Lower leg skin (tissue), 3 donors: ENCODE results near the gene KLHDC9.

ENCODE experiments used
- POLR2A ChIP-seq, 2 donors: fragments of 450-650 bp; IDR thresholded peaks; one replicate each; pipeline ENCODE4 v1.6.1; 2016 to 2017; ENCODE audit warnings: antibody characterized with exemption in 2 of 2, mild to moderate bottlenecking in 1 of 2, moderate library complexity in 1 of 2
- TF ChIP-seq, protein P1 (sequence below), 3 donors: fragments of 450-650 bp; IDR thresholded peaks; one replicate each; pipeline ENCODE4 v1.5.1; 2016; ENCODE audit warnings: antibody characterized with exemption in 3 of 3, mild to moderate bottlenecking in 3 of 3, moderate library complexity in 2 of 3

DNA sequence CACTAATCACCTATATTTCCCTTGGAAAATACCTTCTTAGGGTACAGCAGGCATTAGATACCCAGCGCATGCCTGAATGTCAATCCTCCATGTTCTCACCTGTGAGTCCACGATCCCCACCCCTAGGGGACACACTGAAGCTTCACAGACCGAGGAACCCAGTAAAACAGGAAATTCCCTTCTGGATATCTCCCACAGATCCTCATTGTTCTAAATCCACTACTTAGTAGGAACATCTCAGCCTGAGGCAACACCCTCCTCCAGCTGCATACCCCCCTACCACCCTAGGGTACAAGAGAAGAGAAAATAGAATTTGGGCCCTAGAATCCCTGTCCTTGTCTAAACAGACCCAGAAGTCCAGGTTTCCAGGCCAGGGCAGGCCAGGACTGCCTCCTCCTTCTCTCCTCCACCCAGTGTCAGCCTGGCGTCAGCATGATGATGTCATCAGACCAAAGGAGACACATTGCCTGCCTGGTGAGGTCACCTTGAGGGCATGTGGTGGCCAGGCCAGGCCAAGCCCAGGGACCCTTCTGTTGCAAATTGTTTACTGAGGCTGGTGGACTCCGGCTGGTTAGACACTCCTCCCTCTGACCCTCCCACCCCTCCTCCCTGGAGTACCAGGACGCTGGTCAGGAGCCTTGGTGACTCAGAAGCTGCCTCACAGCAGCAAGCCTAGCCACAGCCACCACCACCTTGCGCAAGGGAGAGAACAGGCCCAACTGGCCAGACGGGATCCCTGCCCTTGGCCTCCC, 15.0 kb upstream of the KLHDC9 start:
- TF ChIP-seq, protein P1, sequence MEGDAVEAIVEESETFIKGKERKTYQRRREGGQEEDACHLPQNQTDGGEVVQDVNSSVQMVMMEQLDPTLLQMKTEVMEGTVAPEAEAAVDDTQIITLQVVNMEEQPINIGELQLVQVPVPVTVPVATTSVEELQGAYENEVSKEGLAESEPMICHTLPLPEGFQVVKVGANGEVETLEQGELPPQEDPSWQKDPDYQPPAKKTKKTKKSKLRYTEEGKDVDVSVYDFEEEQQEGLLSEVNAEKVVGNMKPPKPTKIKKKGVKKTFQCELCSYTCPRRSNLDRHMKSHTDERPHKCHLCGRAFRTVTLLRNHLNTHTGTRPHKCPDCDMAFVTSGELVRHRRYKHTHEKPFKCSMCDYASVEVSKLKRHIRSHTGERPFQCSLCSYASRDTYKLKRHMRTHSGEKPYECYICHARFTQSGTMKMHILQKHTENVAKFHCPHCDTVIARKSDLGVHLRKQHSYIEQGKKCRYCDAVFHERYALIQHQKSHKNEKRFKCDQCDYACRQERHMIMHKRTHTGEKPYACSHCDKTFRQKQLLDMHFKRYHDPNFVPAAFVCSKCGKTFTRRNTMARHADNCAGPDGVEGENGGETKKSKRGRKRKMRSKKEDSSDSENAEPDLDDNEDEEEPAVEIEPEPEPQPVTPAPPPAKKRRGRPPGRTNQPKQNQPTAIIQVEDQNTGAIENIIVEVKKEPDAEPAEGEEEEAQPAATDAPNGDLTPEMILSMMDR (IDR thresholded peaks at IDR 0.05) = no peak
- TF ChIP-seq POLR2A (IDR thresholded peaks at IDR 0.05) = no peak
